T-helper 17 cell (primary cell): ENCODE data around the gene MSH3. TPM values are rescaled to one million over a fixed set of nuclear protein-coding genes. Genes with fewer than 3 reads are reported as not detected.

Source experiments
- ATAC-seq: fragments of 150-1000 bp; cut with Tn5 transposase; 2 replicates; pipeline ENCODE4 v1.10.0; 2021; ENCODE audit warnings: mild to moderate bottlenecking, moderate library complexity
- DNase-seq, 3 donors: peaks; one replicate each; pipeline versions ENCODE4 v3.0.0 to v3.0.0-alpha.2; 2020 to 2021
- H3K9me3 ChIP-seq: one replicate; pipeline ENCODE4 v1.7.0; 2013; ENCODE audit warnings: low read length, mild to moderate bottlenecking; ENCODE audit not compliant: control insufficient read depth, poor library complexity, severe bottlenecking
- H3K27ac Mint-ChIP-seq: one replicate; pipeline ENCODE4 v1.8.0; 2022; ENCODE audit warnings: mild to moderate bottlenecking, moderate library complexity, mixed read lengths
- H3K27me3 Mint-ChIP-seq: one replicate; pipeline ENCODE4 v1.8.0; 2022; ENCODE audit warnings: mixed read lengths
- H3K36me3 Mint-ChIP-seq: one replicate; pipeline ENCODE4 v1.8.0; 2022; ENCODE audit warnings: low read depth, mixed read lengths
- H3K4me1 Mint-ChIP-seq: one replicate; pipeline ENCODE4 v1.8.0; 2022; ENCODE audit warnings: mild to moderate bottlenecking, mixed read lengths
- H3K4me3 Mint-ChIP-seq: one replicate; pipeline ENCODE4 v1.8.0; 2022; ENCODE audit warnings: mild to moderate bottlenecking, moderate library complexity, mixed read lengths
- total RNA-seq, 4 donors: library from RNA in 2 of 4; stranded (reverse) in 2 of 4; gene quantifications; one replicate each; pipeline ENCODE4 v1.2.3 and lab custom pipeline; 2022 to 2026

The MSH3 gene
- total RNA-seq, 2 donors from 2014 or later: 12.6 to 17.2 TPM

DNA sequence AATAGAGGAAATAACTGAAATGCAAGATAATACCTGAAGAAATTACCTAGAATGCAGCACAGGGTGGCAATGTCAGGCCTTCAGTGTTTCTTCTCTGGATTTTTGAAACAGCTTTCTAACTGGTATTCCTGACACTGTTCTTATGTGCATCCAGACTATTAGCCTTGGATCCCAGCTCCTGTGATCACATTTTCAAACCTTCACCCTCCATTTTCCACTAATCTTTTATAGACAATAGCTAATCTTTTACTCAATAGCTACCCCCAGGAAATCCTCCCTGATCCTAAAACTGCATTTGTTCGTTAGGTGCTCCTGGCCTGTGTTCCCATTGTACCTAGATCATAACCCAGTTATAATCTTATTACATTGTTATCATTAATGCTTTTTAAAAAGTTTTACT is 101.8 kb downstream of the MSH3 start:
- Mint-ChIP-seq H3K27ac (peak overlapping the region; percentile 95), H3K4me3 (peak overlapping the region; percentile 73), H3K36me3 (peaks cover 5% of the 10 kb centered on the region), H3K4me1 (peaks cover 53% of the 10 kb centered on the region), H3K27me3 (no peaks in the 10 kb centered on the region)
- ATAC-seq (peak; percentile 52), DNase-seq (no peak)
- H3K9me3 ChIP-seq: no peaks in the 10 kb centered on the region

- H3K4me1 Mint-ChIP-seq: peaks cover 53% of the 10 kb centered on the region
- no peak for DNase-seq
- peak overlapping the region; percentile 95 for H3K27ac Mint-ChIP-seq
- ATAC-seq: no peak
- no peaks in the 10 kb centered on the region for H3K27me3 Mint-ChIP-seq
- H3K36me3 Mint-ChIP-seq: peaks cover 5% of the 10 kb centered on the region
- H3K9me3 ChIP-seq: no peaks in the 10 kb centered on the region
- no peak overlapping the region for H3K4me3 Mint-ChIP-seq
These were observed 102.8 kb downstream of the MSH3 start for GRCh38 chr5:80757290-80757689.

DNA sequence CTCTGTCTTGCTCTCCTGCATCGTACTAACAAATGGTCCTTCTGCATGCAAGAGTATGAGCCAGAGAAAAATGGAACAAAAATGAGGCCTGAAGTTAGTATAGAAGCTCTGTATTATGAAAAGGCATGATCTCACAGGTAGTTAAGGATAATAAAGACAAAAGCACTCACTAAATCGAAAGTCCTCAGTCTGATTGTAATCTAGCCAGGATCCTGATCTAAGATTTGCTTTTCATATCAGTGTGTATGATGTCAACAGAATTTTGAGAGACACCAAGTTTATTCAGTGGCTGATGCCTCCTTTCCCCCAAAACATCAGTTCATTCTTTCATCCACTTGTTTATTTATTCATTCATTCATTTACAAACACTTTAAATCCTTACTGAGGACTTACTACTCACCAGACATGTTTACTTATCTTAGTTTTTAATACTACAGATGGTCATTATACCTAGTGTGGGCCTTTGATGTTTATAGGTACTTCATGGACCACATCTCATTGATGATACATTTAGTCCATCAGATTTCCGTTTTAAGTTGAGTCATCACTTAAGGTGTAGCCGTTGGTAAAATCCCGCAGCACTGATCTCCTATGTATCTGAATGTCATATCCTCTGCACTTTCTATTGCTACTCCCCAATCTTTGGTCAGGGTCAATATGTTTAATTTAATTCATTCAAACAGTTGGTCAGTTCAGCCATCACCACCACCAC is 105.6 kb downstream of the MSH3 start:
- peak; percentile 30 for ATAC-seq
- H3K36me3 Mint-ChIP-seq: peaks cover 5% of the 10 kb centered on the region

DNA sequence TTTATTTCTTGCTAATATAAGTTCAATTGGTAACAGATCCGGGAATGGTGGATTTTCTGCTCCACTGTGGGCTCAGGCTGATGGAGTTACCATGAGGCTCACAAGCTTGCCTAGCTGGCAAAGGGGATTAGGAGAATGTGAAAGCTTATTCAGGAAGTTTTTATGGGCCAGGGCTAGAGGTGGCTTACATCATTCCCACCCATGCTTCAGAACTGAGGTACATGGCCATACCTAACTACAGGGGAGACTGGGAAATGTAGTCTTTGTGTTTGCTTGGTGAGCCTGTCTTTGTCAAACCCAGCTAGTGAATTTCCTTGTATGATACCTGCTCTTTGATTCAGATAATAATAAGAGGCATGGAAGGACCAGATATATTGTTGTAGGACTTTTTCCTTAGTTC is 106.2 kb downstream of the MSH3 start:
- peaks cover 36% of the 10 kb centered on the region for H3K4me1 Mint-ChIP-seq
- peak overlapping the region; percentile 57 for H3K27ac Mint-ChIP-seq
- no peak overlapping the region for H3K4me3 Mint-ChIP-seq
- no peak for ATAC-seq
- H3K9me3 ChIP-seq: no peaks in the 10 kb centered on the region
- H3K36me3 Mint-ChIP-seq: peaks cover 5% of the 10 kb centered on the region
- no peak for DNase-seq
- no peaks in the 10 kb centered on the region for H3K27me3 Mint-ChIP-seq

More for the DNA sequence above, 105.6 kb downstream of the MSH3 start:
- Mint-ChIP-seq H3K4me1 (peaks cover 42% of the 10 kb centered on the region), H3K4me3 (peak overlapping the region; percentile 69), H3K27me3 (no peaks in the 10 kb centered on the region), H3K27ac (peak overlapping the region; percentile 57)
- no peaks in the 10 kb centered on the region for H3K9me3 ChIP-seq
- DNase-seq: no peak

- Mint-ChIP-seq H3K27ac (peak overlapping the region; percentile 57), H3K27me3 (no peaks in the 10 kb centered on the region), H3K36me3 (peaks cover 5% of the 10 kb centered on the region), H3K4me1 (peaks cover 31% of the 10 kb centered on the region), H3K4me3 (no peak overlapping the region)
- ATAC-seq (no peak), DNase-seq (no peak)
- no peaks in the 10 kb centered on the region for H3K9me3 ChIP-seq
These were observed 106.7 kb downstream of the MSH3 start for GRCh38 chr5:80761176-80761575.

DNA sequence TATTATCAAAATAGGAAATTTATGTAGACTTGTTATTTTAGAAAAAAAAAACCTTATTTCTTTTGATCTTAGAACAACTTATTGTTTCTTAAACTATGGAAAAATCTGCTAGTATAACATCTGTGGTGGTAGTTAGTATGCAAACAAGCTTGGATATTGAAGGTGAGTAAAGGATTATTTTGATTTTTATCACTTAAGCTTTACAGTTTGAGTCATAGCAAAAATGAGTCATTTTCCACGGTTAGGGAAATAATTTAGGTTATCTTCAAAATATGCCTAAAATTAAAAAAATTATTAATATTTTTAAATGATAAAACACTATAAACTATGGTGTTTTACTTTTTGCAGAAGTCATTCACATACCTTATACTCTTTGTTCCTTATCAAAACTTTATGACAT is 107.5 kb downstream of the MSH3 start:
- peaks cover 25% of the 10 kb centered on the region for H3K4me1 Mint-ChIP-seq
- H3K36me3 Mint-ChIP-seq: peaks cover 5% of the 10 kb centered on the region
- no peaks in the 10 kb centered on the region for H3K9me3 ChIP-seq
- DNase-seq (no peak), ATAC-seq (no peak)
- no peak overlapping the region for H3K27ac Mint-ChIP-seq
- H3K4me3 Mint-ChIP-seq: no peak overlapping the region
- no peaks in the 10 kb centered on the region for H3K27me3 Mint-ChIP-seq

- no peak for ATAC-seq
These were observed 108.1 kb downstream of the MSH3 start for GRCh38 chr5:80762573-80762972.

GRCh38 chr5:80763211-80763610 is 108.8 kb downstream of the MSH3 start:
- H3K9me3 ChIP-seq: no peaks in the 10 kb centered on the region
- H3K4me1 Mint-ChIP-seq: peaks cover 17% of the 10 kb centered on the region
- H3K27me3 Mint-ChIP-seq: no peaks in the 10 kb centered on the region
- H3K36me3 Mint-ChIP-seq: peaks cover 5% of the 10 kb centered on the region
- H3K4me3 Mint-ChIP-seq: no peak overlapping the region
- ATAC-seq (no peak), DNase-seq (no peak)
- no peak overlapping the region for H3K27ac Mint-ChIP-seq

More at GRCh38 chr5:80762573-80762972, 108.1 kb downstream of the MSH3 start:
- no peak overlapping the region for H3K27ac Mint-ChIP-seq
- DNase-seq: no peak
- no peak overlapping the region for H3K4me3 Mint-ChIP-seq
- no peaks in the 10 kb centered on the region for H3K9me3 ChIP-seq
- no peaks in the 10 kb centered on the region for H3K27me3 Mint-ChIP-seq
- peaks cover 5% of the 10 kb centered on the region for H3K36me3 Mint-ChIP-seq
- H3K4me1 Mint-ChIP-seq: peaks cover 21% of the 10 kb centered on the region

- H3K4me1 Mint-ChIP-seq: peaks cover 16% of the 10 kb centered on the region
- no peak overlapping the region for H3K4me3 Mint-ChIP-seq
- DNase-seq (no peak), ATAC-seq (no peak)
- H3K36me3 Mint-ChIP-seq: peaks cover 5% of the 10 kb centered on the region
- H3K9me3 ChIP-seq: no peaks in the 10 kb centered on the region
- H3K27me3 Mint-ChIP-seq: no peaks in the 10 kb centered on the region
- H3K27ac Mint-ChIP-seq: no peak overlapping the region
These were observed 109.6 kb downstream of the MSH3 start for GRCh38 chr5:80763873-80764647.

- no peak for ATAC-seq
- H3K27me3 Mint-ChIP-seq: no peaks in the 10 kb centered on the region
These were observed 110.3 kb downstream of the MSH3 start for GRCh38 chr5:80764786-80765185.

DNA sequence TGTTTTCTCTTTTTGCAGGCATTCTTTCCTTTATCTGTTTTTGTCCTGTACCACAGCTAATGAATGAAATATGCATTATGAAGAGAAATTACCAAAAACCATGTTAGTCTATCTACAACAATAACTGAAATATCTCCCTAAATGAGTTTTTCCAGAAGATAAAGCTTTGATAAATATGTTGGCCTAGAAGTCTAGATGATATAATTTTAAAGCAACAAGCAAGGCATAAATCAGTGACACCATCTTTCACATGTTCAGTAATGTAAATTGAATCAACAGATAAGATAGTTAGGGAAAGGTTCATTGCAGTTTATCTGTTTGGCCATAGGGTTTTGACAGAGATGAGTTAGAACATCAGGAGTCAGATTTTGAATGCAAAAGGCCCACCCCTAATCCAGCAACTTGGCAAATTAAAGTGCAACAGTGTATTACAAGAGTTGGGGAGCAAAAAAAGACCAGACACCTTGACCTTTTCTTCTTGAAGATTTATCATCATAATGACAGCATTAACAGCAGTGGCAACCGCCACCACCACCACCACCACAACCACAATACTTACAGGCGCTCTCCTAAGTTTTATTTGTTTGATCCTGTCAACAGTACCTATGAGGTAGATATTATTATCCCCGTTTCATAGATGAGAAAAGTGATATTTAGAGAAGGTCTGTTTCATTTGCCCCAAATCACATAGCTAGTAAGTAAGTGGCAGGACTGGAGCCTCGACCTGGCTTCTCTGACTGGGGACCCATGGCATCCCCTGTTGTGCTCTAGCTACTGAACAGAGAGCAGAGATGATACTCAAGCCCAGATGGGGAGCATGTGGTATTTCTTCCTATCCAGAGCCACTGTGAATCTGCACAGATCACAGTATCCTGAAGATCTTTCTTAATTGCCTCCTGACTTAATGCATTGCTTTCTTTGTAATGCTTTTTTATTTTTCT is 123.2 kb downstream of the MSH3 start:
- H3K27ac Mint-ChIP-seq: no peak overlapping the region
- no peaks in the 10 kb centered on the region for H3K27me3 Mint-ChIP-seq
- DNase-seq (no peak), ATAC-seq (no peak)
- peaks cover 6% of the 10 kb centered on the region for H3K36me3 Mint-ChIP-seq
- H3K9me3 ChIP-seq: no peaks in the 10 kb centered on the region
- H3K4me1 Mint-ChIP-seq: peaks cover 7% of the 10 kb centered on the region
- H3K4me3 Mint-ChIP-seq: no peak overlapping the region

More at GRCh38 chr5:80764786-80765185, 110.3 kb downstream of the MSH3 start:
- Mint-ChIP-seq H3K36me3 (no peaks in the 10 kb centered on the region), H3K4me1 (peaks cover 8% of the 10 kb centered on the region), H3K4me3 (no peak overlapping the region), H3K27ac (no peak overlapping the region)
- DNase-seq: no peak
- H3K9me3 ChIP-seq: no peaks in the 10 kb centered on the region

GRCh38 chr5:80780024-80780423 is 125.6 kb downstream of the MSH3 start:
- H3K36me3 Mint-ChIP-seq: peaks cover 10% of the 10 kb centered on the region
- no peaks in the 10 kb centered on the region for H3K27me3 Mint-ChIP-seq
- H3K9me3 ChIP-seq: no peaks in the 10 kb centered on the region
- no peak overlapping the region for H3K27ac Mint-ChIP-seq
- no peak for ATAC-seq
- H3K4me3 Mint-ChIP-seq: no peak overlapping the region
- peaks cover 7% of the 10 kb centered on the region for H3K4me1 Mint-ChIP-seq
- no peak for DNase-seq

- Mint-ChIP-seq H3K4me1 (peaks cover 7% of the 10 kb centered on the region), H3K27me3 (no peaks in the 10 kb centered on the region), H3K36me3 (peaks cover 10% of the 10 kb centered on the region), H3K27ac (peak overlapping the region; percentile 75), H3K4me3 (no peak overlapping the region)
- DNase-seq (no peak), ATAC-seq (no peak)
- H3K9me3 ChIP-seq: no peaks in the 10 kb centered on the region
These were observed 126.4 kb downstream of the MSH3 start for GRCh38 chr5:80780761-80781285.
